CD4-positive, CD25-positive, alpha-beta regulatory T cell (primary cell): ENCODE data around the gene CSTF1. TPM values are rescaled to one million over a fixed set of nuclear protein-coding genes. Genes with fewer than 3 reads are reported as not detected.
"Not testable (repeated sequence)": the region's sequence is repeated elsewhere in the genome, so short reads cannot be mapped to it uniquely, and the experiment has no call there.

ENCODE experiments used
- ATAC-seq, 2 donors: fragments of 150-1000 bp; cut with Tn5 transposase; one replicate each; pipeline ENCODE4 v1.10.0; 2021; ENCODE audit warnings: low read depth in 2 of 2, moderate number of reproducible peaks in 2 of 2, moderate library complexity in 1 of 2
- DNase-seq, 3 donors: peaks; one replicate each; pipeline versions ENCODE4 v3.0.0 to v3.0.0-alpha.2; 2012 to 2022; ENCODE audit warnings: mixed read lengths in 1 of 3
- H3K27ac ChIP-seq: one replicate; pipeline ENCODE4 v1.7.0; 2013; ENCODE audit warnings: mild to moderate bottlenecking, low read length; ENCODE audit not compliant: insufficient read depth, poor library complexity, severe bottlenecking
- H3K27me3 ChIP-seq: one replicate; pipeline ENCODE4 v1.7.0; 2013; ENCODE audit warnings: low read length; ENCODE audit not compliant: control insufficient read depth, insufficient read depth
- H3K36me3 ChIP-seq: one replicate; pipeline ENCODE4 v1.7.0; 2013; ENCODE audit warnings: mild to moderate bottlenecking, low read length, moderate library complexity; ENCODE audit not compliant: control insufficient read depth, insufficient read depth
- H3K4me1 ChIP-seq: 2 replicates; pipeline ENCODE4 v1.7.0; 2013; ENCODE audit warnings: mild to moderate bottlenecking, low read length; ENCODE audit not compliant: insufficient read depth, control insufficient read depth, poor library complexity, severe bottlenecking
- H3K4me3 ChIP-seq: one replicate; pipeline ENCODE4 v1.7.0; 2013; ENCODE audit warnings: low read depth, mild to moderate bottlenecking, low read length, moderate library complexity
- H3K9me3 ChIP-seq, 2 experiments: 1 replicate in 1 of 2; 2 replicates in 1 of 2; pipeline ENCODE4 v1.7.0; 2013; ENCODE audit warnings: low read length in 2 of 2, mild to moderate bottlenecking in 1 of 2, moderate library complexity in 1 of 2; ENCODE audit not compliant: control insufficient read depth in 2 of 2
- H3K27ac Mint-ChIP-seq, 3 donors: one replicate each; pipeline ENCODE4 v1.8.0; 2020 to 2022; ENCODE audit warnings: mild to moderate bottlenecking in 3 of 3, mixed read lengths in 3 of 3, moderate library complexity in 2 of 3
- H3K27me3 Mint-ChIP-seq: one replicate; pipeline ENCODE4 v1.8.0; 2022; ENCODE audit warnings: mild to moderate bottlenecking, mixed read lengths
- H3K36me3 Mint-ChIP-seq: one replicate; pipeline ENCODE4 v1.8.0; 2020; ENCODE audit warnings: mixed read lengths
- H3K4me1 Mint-ChIP-seq, 4 donors: one replicate each; pipeline ENCODE4 v1.8.0; 2020 to 2022; ENCODE audit warnings: mixed read lengths in 4 of 4, mild to moderate bottlenecking in 1 of 4
- H3K4me3 Mint-ChIP-seq, 4 donors: one replicate each; pipeline ENCODE4 v1.8.0; 2020 to 2022; ENCODE audit warnings: mild to moderate bottlenecking in 4 of 4, mixed read lengths in 4 of 4, moderate library complexity in 3 of 4
- H3K9me3 Mint-ChIP-seq, 7 donors: one replicate each; pipeline ENCODE4 v1.8.0; 2020 to 2022; ENCODE audit warnings: mixed read lengths in 7 of 7, mild to moderate bottlenecking in 3 of 7, moderate library complexity in 2 of 7
- polyA plus RNA-seq, 4 donors: library from polyadenylated mRNA; unstranded; fragments of 300-500 nt; fragmentation: Illumina TruSeq; gene quantifications; one replicate each; pipeline ENCODE4 v1.2.3, GENCODE V29; 2021
- total RNA-seq: library from RNA; stranded (reverse); gene quantifications from one replicate; pipeline ENCODE4 v1.2.3, GENCODE V29; 2022

CSTF1 gene
- total and polyA plus RNA-seq, 5 donors from 2014 or later: 24.5 to 61.7 (median 56.3) TPM

GRCh38 chr20:56393653-56394052 is 1.2 kb downstream of the CSTF1 start:
- H3K9me3 Mint-ChIP-seq: no peaks in the 10 kb centered on the region
- no peaks in the 10 kb centered on the region for H3K27me3 Mint-ChIP-seq
- H3K27ac Mint-ChIP-seq: peak overlapping the region in 1 of 3 donors; percentile 96
- peaks cover 4 to 37% (median 29%) of the 10 kb centered on the region in 4 donors for H3K4me1 Mint-ChIP-seq
- Histone ChIP-seq H3K36me3 (peaks cover 35% of the 10 kb centered on the region), H3K27me3 (no peaks in the 10 kb centered on the region), H3K9me3 (no peaks in the 10 kb centered on the region), H3K4me1 (peaks cover 21% of the 10 kb centered on the region), H3K27ac (peak overlapping the region; percentile 96), H3K4me3 (peak overlapping the region; percentile 94)
- H3K4me3 Mint-ChIP-seq: no peak overlapping the region
- DNase-seq: no peak
- peaks cover 28% of the 10 kb centered on the region for H3K36me3 Mint-ChIP-seq
- ATAC-seq: no peak

- no peak for DNase-seq
- peaks cover 9 to 47% (median 34%) of the 10 kb centered on the region in 4 donors for H3K4me1 Mint-ChIP-seq
- peaks cover 33% of the 10 kb centered on the region for H3K36me3 Mint-ChIP-seq
Observed at GRCh38 chr20:56395166-56395565, 2.7 kb downstream of the CSTF1 start.

DNA sequence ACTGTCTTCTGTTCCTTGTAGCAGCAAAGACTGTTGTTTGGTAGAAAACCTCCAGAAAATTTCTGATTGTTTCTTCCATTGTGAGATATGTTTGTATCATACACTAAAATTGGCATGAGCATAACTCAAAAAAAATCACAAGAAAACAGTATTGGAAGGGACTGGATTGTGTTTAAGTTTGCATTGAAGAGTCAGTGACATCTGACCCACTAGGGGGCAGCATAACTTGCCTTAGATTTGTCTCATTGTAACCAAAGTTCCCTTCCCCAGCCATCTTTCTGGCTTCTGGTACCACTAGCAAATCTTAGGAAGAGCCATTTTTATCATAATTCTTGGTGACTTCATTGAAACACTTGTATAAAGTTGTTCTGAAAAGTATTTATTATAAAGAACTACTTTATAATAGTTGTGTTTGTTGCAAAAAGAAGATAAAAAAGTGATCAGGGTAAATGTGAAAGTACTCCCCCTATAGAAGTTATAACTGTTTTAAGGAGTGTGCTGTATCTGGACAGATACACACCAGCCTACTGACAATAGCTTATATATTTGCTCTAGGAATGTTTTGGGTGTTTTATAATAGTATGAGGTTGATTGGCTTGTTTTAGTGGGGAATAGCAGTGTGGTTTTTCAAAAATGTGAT is 7.7 kb downstream of the CSTF1 start:
- Mint-ChIP-seq H3K9me3 (no peaks in the 10 kb centered on the region), H3K4me3 (peak overlapping the region in 1 of 4 donors; percentile 27), H3K27me3 (no peaks in the 10 kb centered on the region), H3K27ac (peak overlapping the region in 1 of 3 donors; percentile 64), H3K4me1 (peaks cover 13 to 42% (median 23%) of the 10 kb centered on the region in 4 donors), H3K36me3 (peaks cover 47% of the 10 kb centered on the region)
- no peak overlapping the region for H3K4me3 ChIP-seq
- peaks cover 5% of the 10 kb centered on the region for H3K4me1 ChIP-seq
- peak overlapping the region; percentile 14 for H3K27ac ChIP-seq
- DNase-seq (peak; percentile 47 to 79 (median 69)), ATAC-seq (peak; percentile 58 to 68)
- peaks cover 86% of the 10 kb centered on the region for H3K36me3 ChIP-seq
- no peaks in the 10 kb centered on the region for H3K27me3 ChIP-seq
- H3K9me3 ChIP-seq: no peaks in the 10 kb centered on the region

More at GRCh38 chr20:56395166-56395565, 2.7 kb downstream of the CSTF1 start:
- H3K4me1 ChIP-seq: peaks cover 21% of the 10 kb centered on the region
- Mint-ChIP-seq H3K27me3 (no peaks in the 10 kb centered on the region), H3K4me3 (peak overlapping the region in 1 of 4 donors; percentile 71), H3K9me3 (no peaks in the 10 kb centered on the region), H3K27ac (peak overlapping the region in 1 of 3 donors; percentile 36)
- ATAC-seq: no peak
- no peak overlapping the region for H3K4me3 ChIP-seq
- peaks cover 48% of the 10 kb centered on the region for H3K36me3 ChIP-seq
- peak overlapping the region; percentile 9 for H3K27ac ChIP-seq
- no peaks in the 10 kb centered on the region for H3K9me3 ChIP-seq
- no peaks in the 10 kb centered on the region for H3K27me3 ChIP-seq

- no peaks in the 10 kb centered on the region for H3K27me3 ChIP-seq
- ATAC-seq (no peak), DNase-seq (peak in 1 of 3 donors; percentile 47)
- Mint-ChIP-seq H3K9me3 (no peaks in the 10 kb centered on the region), H3K4me3 (peak overlapping the region in 1 of 4 donors; percentile 39), H3K27me3 (no peaks in the 10 kb centered on the region), H3K4me1 (peaks cover 13 to 35% (median 23%) of the 10 kb centered on the region in 4 donors), H3K36me3 (peaks cover 48% of the 10 kb centered on the region), H3K27ac (peak overlapping the region in 1 of 3 donors; percentile 74)
- peaks cover 83% of the 10 kb centered on the region for H3K36me3 ChIP-seq
- peaks cover 5% of the 10 kb centered on the region for H3K4me1 ChIP-seq
- no peak overlapping the region for H3K27ac ChIP-seq
- no peak overlapping the region for H3K4me3 ChIP-seq
- no peaks in the 10 kb centered on the region for H3K9me3 ChIP-seq
Observed at GRCh38 chr20:56403465-56403864, 11.0 kb downstream of the CSTF1 start.

- not testable (repeated sequence) for H3K27me3 Mint-ChIP-seq, H3K9me3 ChIP-seq, H3K9me3 Mint-ChIP-seq, H3K27ac ChIP-seq, H3K4me3 Mint-ChIP-seq, H3K4me3 ChIP-seq, H3K27ac Mint-ChIP-seq, DNase-seq, ATAC-seq, H3K4me1 ChIP-seq, H3K27me3 ChIP-seq
- peaks cover 68% of the 10 kb centered on the region for H3K36me3 ChIP-seq
- Mint-ChIP-seq H3K4me1 (peaks cover 6 to 20% (median 15%) of the 10 kb centered on the region in 4 donors), H3K36me3 (peaks cover 47% of the 10 kb centered on the region)
Observed at GRCh38 chr20:56405356-56405755, 12.9 kb downstream of the CSTF1 start.

DNA sequence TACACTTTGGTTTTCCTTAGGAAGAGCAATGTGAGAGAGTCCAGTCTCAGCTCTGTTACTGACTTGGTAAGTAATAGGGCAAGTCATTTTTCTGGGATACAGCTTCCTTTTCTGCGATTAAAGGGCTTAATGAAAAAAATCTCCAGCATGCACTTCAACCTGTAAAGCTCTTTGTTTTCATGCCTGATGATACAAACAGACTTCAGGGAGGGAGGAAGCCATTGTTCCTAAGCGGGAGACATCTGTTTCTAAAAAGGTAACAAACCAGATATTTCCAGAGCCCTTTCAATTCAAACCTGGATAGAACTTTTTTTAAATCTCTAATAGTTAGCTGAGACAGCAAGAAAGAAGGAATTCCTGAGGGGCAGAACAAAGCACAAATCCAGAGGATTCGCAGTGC is 14.5 kb downstream of the CSTF1 start:
- Histone ChIP-seq H3K36me3 (peaks cover 59% of the 10 kb centered on the region), H3K4me1 (peaks cover 6% of the 10 kb centered on the region), H3K27me3 (no peaks in the 10 kb centered on the region), H3K9me3 (no peaks in the 10 kb centered on the region), H3K27ac (no peak overlapping the region), H3K4me3 (no peak overlapping the region)
- Mint-ChIP-seq H3K4me1 (peaks cover 9 to 28% (median 16%) of the 10 kb centered on the region in 4 donors), H3K36me3 (peaks cover 44% of the 10 kb centered on the region), H3K27ac (no peak overlapping the region), H3K4me3 (no peak overlapping the region), H3K27me3 (no peaks in the 10 kb centered on the region), H3K9me3 (no peaks in the 10 kb centered on the region)
- ATAC-seq (no peak), DNase-seq (no peak)

GRCh38 chr20:56409521-56409920 is 17.1 kb downstream of the CSTF1 start:
- Mint-ChIP-seq H3K36me3 (peaks cover 36% of the 10 kb centered on the region), H3K9me3 (no peaks in the 10 kb centered on the region), H3K27ac (peak overlapping the region in 2 of 3 donors; percentile 54 to 83), H3K27me3 (no peaks in the 10 kb centered on the region), H3K4me1 (peaks cover 7 to 34% (median 32%) of the 10 kb centered on the region in 4 donors), H3K4me3 (no peak overlapping the region)
- peaks cover 34% of the 10 kb centered on the region for H3K36me3 ChIP-seq
- peaks cover 23% of the 10 kb centered on the region for H3K4me1 ChIP-seq
- no peaks in the 10 kb centered on the region for H3K9me3 ChIP-seq
- no peak for DNase-seq
- no peak overlapping the region for H3K4me3 ChIP-seq
- no peaks in the 10 kb centered on the region for H3K27me3 ChIP-seq
- no peak overlapping the region for H3K27ac ChIP-seq
- ATAC-seq: no peak

DNA sequence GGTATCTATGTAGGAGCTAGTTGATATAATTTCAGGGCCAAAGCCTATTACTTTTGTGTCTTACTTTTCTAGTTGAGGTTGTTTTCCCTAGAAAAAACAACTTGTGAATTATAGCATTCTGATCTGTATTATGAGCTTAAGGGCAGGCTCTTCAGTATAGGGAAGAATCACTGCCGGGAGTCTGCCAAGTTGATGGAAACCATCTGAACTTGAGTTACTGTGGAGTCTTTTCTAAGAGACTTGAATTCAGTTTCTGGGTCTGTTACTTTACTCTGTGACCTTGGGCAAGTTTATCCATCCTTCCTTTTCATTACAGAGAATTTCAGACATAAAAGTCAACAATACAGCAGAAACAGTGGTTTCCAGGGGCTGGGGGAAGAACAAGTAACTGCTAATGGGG is 17.5 kb downstream of the CSTF1 start:
- no peaks in the 10 kb centered on the region for H3K27me3 ChIP-seq
- Mint-ChIP-seq H3K4me3 (peak overlapping the region in 1 of 4 donors; percentile 28), H3K36me3 (peaks cover 35% of the 10 kb centered on the region), H3K4me1 (peaks cover 7 to 38% (median 34%) of the 10 kb centered on the region in 4 donors), H3K27ac (peak overlapping the region in 1 of 3 donors; percentile 83), H3K9me3 (no peaks in the 10 kb centered on the region), H3K27me3 (no peaks in the 10 kb centered on the region)
- DNase-seq (no peak), ATAC-seq (no peak)
- H3K4me1 ChIP-seq: peaks cover 26% of the 10 kb centered on the region
- H3K9me3 ChIP-seq: no peaks in the 10 kb centered on the region
- H3K4me3 ChIP-seq: no peak overlapping the region
- peaks cover 32% of the 10 kb centered on the region for H3K36me3 ChIP-seq
- no peak overlapping the region for H3K27ac ChIP-seq
